KMS-11 (cell line): ENCODE data around the gene SLC30A9.

Experiments used
- H2AFZ ChIP-seq: fragments of 200-600 bp; sonication (generic); 2 replicates; pipeline ENCODE4 v1.6.1; 2016; ENCODE audit warnings: antibody characterized with exemption, mixed run types, low read depth
- H3K27ac ChIP-seq: fragments of 200-600 bp; sonication (generic); 2 replicates; pipeline ENCODE4 v1.6.1; 2016; ENCODE audit warnings: mild to moderate bottlenecking, mixed run types
- H3K27me3 ChIP-seq: fragments of 200-600 bp; sonication (generic); 2 replicates; pipeline ENCODE4 v1.6.1; 2017; ENCODE audit warnings: mild to moderate bottlenecking, low read depth, mixed run types, moderate library complexity; ENCODE audit not compliant: insufficient read depth
- H3K36me3 ChIP-seq: fragments of 200-600 bp; sonication (generic); 2 replicates; pipeline ENCODE4 v1.6.1; 2017; ENCODE audit warnings: mild to moderate bottlenecking, mixed run types; ENCODE audit not compliant: insufficient read depth
- H3K4me1 ChIP-seq: fragments of 200-600 bp; sonication (generic); 2 replicates; pipeline ENCODE4 v1.6.1; 2016; ENCODE audit warnings: mild to moderate bottlenecking, low read depth, mixed run types; ENCODE audit not compliant: poor library complexity, severe bottlenecking
- H3K4me2 ChIP-seq: fragments of 200-600 bp; sonication (generic); 2 replicates; pipeline ENCODE4 v1.7.0; 2016; ENCODE audit warnings: mild to moderate bottlenecking, mixed run types
- H3K4me3 ChIP-seq: fragments of 200-600 bp; sonication (generic); IDR thresholded peaks from 2 replicates; pipeline ENCODE4 v1.6.1; 2017; ENCODE audit warnings: low read depth, low read length, mixed read lengths; ENCODE audit not compliant: insufficient read depth
- H3K79me2 ChIP-seq: fragments of 200-600 bp; sonication (generic); 2 replicates; pipeline ENCODE4 v1.6.1; 2016; ENCODE audit warnings: low read depth, mixed run types; ENCODE audit not compliant: insufficient read depth
- H3K9ac ChIP-seq: fragments of 200-600 bp; sonication (generic); 2 replicates; pipeline ENCODE4 v1.6.1; 2016; ENCODE audit warnings: mild to moderate bottlenecking, mixed run types
- H4K20me1 ChIP-seq: fragments of 200-600 bp; sonication (generic); 2 replicates; pipeline ENCODE4 v1.6.1; 2016; ENCODE audit warnings: mild to moderate bottlenecking, mixed run types; ENCODE audit not compliant: insufficient read depth
- TF ChIP-seq, protein P1 (sequence below): fragments of 200-600 bp; sonication (generic); conservative IDR thresholded peaks from 2 replicates; pipeline ENCODE4 v1.6.1; 2017; ENCODE audit warnings: low read depth, mild to moderate bottlenecking, antibody characterized with exemption, low read length, moderate library complexity, mixed read lengths

SLC30A9 gene

DNA sequence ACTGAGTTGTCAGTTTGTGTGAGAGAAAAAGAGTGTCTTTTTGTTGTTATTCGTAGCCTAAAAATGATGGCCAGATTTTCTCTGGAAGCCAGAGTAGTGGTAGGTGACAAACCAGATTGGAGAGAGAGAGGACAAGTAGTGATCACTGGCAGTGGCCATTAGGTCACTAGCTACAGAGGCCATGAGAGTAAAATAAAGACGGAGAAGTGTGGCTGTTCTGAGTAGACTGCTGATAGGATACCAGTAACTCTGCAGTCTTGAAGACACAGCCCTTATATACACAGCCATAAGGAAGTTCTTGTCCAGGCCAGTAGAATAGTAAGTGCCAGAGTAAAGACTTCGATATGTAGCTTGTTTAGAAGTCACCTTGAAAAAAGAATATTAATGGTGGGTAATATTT, 7.7 kb downstream of the SLC30A9 start:
- Histone ChIP-seq H3K27ac (no peak overlapping the region), H3K4me1 (no peaks in the 10 kb centered on the region), H2AFZ (no peak overlapping the region), H3K4me2 (no peak overlapping the region), H3K79me2 (no peaks in the 10 kb centered on the region), H3K4me3 (no peak overlapping the region), H4K20me1 (no peaks in the 10 kb centered on the region), H3K9ac (no peak overlapping the region), H3K27me3 (no peaks in the 10 kb centered on the region), H3K36me3 (no peaks in the 10 kb centered on the region)
- TF ChIP-seq, protein P1, sequence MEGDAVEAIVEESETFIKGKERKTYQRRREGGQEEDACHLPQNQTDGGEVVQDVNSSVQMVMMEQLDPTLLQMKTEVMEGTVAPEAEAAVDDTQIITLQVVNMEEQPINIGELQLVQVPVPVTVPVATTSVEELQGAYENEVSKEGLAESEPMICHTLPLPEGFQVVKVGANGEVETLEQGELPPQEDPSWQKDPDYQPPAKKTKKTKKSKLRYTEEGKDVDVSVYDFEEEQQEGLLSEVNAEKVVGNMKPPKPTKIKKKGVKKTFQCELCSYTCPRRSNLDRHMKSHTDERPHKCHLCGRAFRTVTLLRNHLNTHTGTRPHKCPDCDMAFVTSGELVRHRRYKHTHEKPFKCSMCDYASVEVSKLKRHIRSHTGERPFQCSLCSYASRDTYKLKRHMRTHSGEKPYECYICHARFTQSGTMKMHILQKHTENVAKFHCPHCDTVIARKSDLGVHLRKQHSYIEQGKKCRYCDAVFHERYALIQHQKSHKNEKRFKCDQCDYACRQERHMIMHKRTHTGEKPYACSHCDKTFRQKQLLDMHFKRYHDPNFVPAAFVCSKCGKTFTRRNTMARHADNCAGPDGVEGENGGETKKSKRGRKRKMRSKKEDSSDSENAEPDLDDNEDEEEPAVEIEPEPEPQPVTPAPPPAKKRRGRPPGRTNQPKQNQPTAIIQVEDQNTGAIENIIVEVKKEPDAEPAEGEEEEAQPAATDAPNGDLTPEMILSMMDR = no peak

GRCh38 chr4:41999321-41999720, 9.0 kb downstream of the SLC30A9 start:
- no peak overlapping the region for H2AFZ ChIP-seq
- H3K27me3 ChIP-seq = no peaks in the 10 kb centered on the region
- no peak overlapping the region for H3K4me2 ChIP-seq
- no peak overlapping the region for H3K4me3 ChIP-seq
- H3K27ac ChIP-seq = no peak overlapping the region
- H3K36me3 ChIP-seq = no peaks in the 10 kb centered on the region
- no peaks in the 10 kb centered on the region for H4K20me1 ChIP-seq
- H3K4me1 ChIP-seq = no peaks in the 10 kb centered on the region
- TF ChIP-seq, protein P1 = no peak
- H3K79me2 ChIP-seq = 0 out of 2 replicates have a peak, but pooled peaks cover 5% of the 10 kb centered on the region
- no peak overlapping the region for H3K9ac ChIP-seq

GRCh38 chr4:42008011-42008786, 17.9 kb downstream of the SLC30A9 start:
- Histone ChIP-seq H2AFZ (no peak overlapping the region), H4K20me1 (no peaks in the 10 kb centered on the region), H3K4me2 (no peak overlapping the region), H3K4me3 (no peak overlapping the region), H3K27me3 (no peaks in the 10 kb centered on the region), H3K27ac (no peak overlapping the region), H3K79me2 (0 out of 2 replicates have a peak, but pooled peaks cover 5% of the 10 kb centered on the region), H3K36me3 (no peaks in the 10 kb centered on the region), H3K4me1 (no peaks in the 10 kb centered on the region), H3K9ac (no peak overlapping the region)
- TF ChIP-seq, protein P1 = no peak

DNA sequence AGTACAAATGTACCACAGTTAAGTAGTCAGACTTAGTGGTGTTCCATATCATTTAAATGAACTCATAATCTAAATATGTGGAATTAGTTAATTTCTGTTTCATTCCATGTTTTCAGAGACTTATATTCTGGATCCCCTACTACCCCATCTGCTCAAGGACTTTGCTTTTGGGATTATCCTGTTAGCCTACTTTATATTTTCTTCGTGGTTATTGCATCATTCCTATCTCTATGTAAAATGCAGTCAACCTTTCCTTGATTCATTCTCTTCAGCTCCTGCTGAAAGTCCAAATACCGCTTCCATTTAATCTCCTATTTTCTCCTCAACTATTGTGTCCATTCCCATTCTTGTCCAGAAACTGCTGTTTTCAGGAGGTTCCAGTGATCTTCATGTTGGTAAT, 25.1 kb downstream of the SLC30A9 start:
- H3K4me2 ChIP-seq = no peak overlapping the region
- H3K4me1 ChIP-seq = no peaks in the 10 kb centered on the region
- H3K27ac ChIP-seq = no peak overlapping the region
- H4K20me1 ChIP-seq = no peaks in the 10 kb centered on the region
- TF ChIP-seq, protein P1 = no peak
- H3K27me3 ChIP-seq = no peaks in the 10 kb centered on the region
- no peak overlapping the region for H3K9ac ChIP-seq
- no peak overlapping the region for H2AFZ ChIP-seq
- H3K79me2 ChIP-seq = no peaks in the 10 kb centered on the region
- no peaks in the 10 kb centered on the region for H3K36me3 ChIP-seq
- no peak overlapping the region for H3K4me3 ChIP-seq
